T follicular helper cell (primary cell): ENCODE data around the gene CENPB.
"Not testable (repeated sequence)": the region's sequence is repeated elsewhere in the genome, so short reads cannot be mapped to it uniquely, and the experiment has no call there.

Experiments
- DNase-seq: peaks from one replicate; pipeline ENCODE4 v3.0.0-alpha.2; 2020; ENCODE audit warnings: low read depth

The CENPB gene

DNA sequence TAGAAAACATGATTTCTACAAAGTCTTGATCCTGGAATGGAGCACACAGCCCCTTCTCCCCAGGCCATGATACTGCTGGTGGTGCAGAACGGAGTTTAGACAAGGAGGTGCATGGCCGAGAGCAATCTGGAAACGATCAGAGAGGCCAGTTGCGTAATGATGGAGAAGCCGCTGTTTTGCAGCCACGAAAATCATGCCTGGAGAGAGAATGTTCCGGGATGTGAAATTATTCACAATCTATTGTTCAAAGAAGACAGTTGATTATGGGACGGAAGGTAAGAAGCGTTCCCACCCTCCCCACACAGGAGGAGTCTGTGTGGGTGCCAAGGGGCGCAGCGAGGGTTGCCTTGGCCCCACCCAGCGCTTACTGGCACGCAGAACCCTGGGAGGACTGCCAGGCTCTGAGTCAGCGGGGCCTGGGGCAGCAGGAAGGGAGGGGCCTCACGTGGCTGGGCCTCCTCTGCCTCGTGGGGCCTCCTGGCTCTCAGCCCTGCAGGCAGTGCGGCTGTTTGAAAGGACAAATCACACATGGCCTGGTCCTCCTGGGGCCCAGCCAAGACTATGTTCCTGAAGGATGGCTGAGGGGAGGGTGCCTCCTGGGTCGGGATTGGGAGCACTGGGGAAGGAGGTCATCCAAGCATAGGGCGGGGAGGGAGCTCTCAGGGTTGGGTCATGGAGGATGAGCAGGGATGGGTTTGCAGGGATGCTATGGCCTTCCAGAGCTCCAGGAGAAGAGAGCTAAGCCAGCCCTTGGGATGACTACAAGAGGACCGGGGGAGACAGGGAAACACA, 25.1 kb upstream of the CENPB start:
- peak; percentile 91 for DNase-seq

DNA sequence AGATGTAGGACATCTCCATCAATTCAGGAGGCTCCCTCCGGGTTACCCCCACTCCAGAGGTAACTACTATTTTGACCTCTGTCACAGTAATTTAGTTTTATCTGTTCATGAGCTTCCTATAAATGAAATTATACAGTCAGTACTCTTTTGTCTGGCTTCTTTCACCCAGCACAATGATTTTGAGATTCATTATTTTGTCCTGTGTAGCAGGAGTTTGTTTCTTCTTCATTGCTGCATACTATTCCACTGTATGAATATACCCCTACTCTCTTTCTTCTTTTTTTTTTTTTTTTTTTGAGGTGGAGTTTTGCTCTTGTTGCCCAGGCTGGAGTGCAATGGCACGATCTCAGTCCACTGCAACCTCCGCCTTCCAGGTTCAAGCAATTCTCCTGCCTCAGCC, 22.0 kb upstream of the CENPB start:
- DNase-seq = no peak

DNA sequence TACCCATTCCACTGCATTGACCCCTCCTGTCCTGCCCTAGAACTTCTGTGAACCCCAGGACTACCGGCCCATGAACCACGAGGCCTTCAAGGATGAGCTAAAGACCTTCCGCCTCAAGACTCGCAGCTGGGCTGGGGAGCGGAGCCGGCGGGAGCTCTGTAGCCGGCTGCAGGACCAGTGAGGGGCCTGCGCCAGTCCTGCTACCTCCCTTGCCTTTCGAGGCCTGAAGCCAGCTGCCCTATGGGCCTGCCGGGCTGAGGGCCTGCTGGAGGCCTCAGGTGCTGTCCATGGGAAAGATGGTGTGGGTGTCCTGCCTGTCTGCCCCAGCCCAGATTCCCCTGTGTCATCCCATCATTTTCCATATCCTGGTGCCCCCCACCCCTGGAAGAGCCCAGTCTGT, 18.2 kb upstream of the CENPB start:
- DNase-seq = no peak

DNA sequence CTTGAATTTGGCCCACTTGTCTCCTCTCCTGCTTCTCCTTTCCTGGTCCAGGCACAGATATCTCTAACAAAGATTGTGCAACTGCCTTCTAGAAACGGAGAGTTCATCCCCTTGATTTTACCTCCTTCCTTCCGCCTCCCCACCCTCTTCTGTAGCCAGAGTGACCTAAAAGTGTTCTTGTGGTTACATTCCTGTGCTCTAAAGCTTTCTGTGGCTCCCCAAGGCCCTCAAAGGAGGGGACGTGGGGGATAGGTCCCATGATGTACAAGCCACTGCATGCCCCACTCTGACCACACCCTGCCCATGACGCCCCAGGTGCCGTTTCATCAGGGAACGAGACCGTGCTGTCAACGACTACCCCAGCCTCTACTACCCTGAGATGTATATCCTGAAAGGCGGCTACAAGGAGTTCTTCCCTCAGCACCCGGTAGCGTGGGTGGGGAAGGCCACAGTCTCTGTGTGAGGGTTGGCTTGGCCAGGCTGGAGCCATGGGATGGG, 17.8 kb upstream of the CENPB start:
- DNase-seq = no peak

DNA sequence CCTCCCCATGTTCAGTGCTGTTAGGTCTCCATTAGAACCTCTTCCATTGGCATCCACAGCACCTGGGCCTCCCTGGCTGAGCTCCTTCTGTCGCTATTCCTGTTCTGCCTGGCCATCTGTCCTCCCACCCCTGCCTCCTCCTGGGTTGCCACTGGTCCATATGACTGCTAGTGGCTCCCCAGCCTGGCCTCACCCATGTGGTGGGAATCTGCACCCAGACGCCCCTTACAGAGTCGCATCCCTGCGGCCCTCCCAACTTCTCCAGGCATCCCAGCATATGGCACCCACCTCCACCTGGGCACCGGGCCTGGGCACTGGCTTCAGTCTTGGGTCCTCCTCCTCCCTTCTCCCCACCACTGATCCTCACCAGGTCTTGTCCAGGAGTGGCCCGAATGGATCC, 17.3 kb upstream of the CENPB start:
- DNase-seq = no peak

DNA sequence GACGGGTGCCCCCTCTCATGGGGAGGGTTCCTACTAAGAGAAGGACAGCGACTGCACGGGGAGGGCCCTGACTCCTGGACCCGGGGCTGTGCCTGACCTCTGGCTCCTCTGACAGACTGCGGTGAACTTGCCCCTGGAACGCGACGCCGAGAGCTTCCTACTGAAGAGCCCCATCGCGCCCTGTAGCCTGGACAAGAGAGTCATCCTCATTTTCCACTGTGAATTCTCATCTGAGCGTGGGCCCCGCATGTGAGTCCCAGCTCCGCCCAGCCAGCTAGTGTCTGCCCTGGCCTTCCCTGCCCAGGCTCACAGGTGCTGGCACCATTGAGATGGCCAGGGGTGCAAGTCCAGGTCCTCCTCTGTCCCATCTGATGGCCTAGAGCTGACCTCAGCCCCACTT, 16.7 kb upstream of the CENPB start:
- no peak for DNase-seq

DNA sequence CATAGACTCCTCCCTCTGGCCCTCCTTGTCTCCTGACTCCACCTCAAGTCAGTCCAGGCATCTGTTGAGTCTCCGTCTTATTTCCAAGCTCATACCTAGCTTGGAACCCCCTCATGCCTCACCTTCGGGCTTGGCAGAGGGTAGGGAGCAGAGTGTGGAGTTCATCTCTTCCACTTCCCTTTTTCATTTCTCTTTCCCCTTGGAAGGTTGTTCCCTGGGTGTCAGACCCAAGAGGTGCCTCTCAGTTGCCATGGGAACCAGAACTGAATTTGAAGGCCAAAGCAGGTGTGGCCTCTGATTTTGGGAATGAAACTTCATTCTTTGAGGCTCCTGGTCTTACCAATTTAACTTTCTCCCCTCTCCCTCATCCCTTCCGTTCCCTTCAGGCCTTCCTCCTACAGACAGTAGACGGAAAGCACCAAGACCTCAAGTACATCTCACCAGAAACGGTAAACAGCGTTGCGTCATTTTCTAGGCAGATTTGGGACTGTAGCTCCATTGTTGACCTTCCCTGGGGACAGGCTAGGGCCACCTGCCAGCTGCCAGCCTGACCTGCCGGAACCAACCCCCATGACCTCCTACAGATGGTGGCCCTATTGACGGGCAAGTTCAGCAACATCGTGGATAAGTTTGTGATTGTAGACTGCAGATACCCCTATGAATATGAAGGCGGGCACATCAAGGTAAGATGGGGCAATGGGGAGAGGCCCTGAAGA, 16.1 kb upstream of the CENPB start:
- no peak for DNase-seq

DNA sequence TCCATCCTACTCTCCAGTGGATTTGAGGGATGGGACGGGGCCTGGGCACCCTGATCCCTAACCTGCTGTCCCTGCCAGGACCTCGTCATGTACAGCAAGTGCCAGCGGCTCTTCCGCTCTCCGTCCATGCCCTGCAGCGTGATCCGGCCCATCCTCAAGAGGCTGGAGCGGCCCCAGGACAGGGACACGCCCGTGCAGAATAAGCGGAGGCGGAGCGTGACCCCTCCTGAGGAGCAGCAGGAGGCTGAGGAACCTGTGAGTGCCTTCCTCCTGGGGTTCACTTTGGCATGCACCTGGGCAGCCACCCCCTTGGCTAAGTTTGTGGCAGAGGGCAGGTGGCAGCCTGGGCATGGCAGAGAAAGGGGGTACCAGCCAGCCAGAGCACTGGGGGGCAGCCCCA, 15.3 kb upstream of the CENPB start:
- no peak for DNase-seq

DNA sequence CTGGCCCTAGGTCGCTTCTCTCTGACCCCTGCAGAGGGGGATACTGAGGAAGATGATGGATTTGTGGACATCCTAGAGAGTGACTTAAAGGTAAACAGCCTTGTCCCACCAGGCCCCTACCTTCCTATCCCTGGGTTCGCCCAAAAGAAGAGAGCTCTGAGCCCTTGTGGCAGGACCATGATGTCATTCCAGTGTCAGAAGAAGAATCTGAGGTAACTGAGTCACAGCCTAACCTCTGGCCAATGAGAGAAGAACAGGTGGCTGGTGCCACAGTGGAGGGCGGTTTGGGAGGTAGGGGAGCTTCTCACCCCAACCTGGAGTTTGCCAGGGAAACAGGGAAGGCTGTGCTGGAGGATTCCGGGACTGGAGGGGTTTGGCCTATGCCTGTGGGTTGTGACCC, 14.8 kb upstream of the CENPB start:
- no peak for DNase-seq

DNA sequence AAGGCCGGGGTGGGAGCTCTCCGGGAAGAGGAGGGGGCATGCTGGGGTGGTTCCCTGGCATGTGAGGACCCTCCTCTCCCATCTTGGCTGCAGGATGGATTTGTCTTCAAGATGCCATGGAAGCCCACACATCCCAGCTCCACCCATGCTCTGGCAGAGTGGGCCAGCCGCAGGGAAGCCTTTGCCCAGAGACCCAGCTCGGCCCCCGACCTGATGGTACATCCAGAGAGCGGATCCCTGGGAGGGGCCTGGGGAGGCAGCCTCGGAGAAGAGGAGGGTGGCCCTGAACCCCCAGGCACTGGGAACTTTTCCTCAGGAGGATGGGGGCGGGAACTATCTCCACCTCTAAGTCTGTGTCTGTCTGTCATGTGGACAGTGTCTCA, 14.3 kb upstream of the CENPB start:
- no peak for DNase-seq

DNA sequence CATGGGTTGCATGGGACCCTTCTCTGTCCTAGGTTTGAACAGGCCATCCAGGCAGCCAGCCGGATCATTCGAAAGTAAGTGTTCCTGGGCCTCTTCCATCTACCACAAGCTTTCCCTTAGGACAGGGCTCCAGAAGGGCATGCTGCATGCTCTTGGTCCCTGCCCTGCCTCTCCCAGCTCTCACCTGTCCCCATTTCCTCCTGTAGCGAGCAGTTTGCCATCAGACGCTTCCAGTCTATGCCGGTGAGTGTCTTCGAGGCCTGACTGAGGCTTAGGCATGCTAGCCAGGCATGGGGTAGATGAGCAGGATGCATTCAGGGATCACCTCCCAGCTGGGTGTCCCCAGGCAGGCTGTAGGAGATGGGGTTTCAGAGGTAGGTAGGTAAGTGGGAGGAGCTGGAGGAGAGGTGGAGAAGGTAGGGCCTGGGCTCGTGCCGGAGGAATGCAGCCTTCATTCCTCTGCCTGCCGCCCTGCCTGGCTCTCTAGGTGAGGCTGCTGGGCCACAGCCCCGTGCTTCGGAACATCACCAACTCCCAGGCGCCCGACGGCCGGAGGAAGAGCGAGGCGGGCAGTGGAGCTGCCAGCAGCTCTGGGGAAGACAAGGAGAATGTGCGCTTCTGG, 13.8 kb upstream of the CENPB start:
- no peak for DNase-seq

DNA sequence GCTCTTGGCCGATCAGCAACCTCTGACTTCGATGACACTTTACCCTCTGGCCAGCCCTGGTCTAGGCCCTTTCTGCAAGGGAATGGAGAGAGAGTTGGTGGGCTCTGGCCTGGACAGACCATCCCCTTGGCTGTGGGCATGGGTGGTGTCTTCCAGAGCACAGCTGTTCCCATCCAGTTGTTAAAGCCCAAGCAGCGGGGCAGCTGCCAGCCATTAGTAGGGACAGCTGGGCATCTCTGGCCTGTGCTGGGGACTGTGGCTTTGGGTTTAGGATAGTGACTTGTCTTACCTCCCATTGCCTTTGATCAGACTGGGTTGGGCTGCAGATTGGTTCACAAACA, 12.3 kb upstream of the CENPB start:
- no peak for DNase-seq

DNA sequence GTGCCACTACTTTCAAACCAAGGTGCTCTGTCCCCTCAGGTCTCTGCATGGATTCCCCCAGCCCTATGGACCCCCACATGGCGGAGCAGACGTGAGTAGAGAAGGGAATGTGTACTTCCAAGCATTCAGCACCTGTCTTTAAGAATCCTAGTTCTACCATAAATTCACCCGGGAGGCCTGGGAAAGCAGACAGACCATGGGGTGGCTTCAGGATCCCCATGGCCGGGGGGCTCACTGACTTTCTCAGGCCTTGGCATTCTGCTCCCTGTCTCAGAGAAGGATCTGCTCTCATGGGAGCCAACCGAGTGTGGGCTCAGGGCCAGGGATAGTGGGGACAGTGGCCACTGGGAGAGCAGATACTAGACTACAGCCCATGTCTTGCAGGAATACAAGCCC, 11.8 kb upstream of the CENPB start:
- DNase-seq = no peak

DNA sequence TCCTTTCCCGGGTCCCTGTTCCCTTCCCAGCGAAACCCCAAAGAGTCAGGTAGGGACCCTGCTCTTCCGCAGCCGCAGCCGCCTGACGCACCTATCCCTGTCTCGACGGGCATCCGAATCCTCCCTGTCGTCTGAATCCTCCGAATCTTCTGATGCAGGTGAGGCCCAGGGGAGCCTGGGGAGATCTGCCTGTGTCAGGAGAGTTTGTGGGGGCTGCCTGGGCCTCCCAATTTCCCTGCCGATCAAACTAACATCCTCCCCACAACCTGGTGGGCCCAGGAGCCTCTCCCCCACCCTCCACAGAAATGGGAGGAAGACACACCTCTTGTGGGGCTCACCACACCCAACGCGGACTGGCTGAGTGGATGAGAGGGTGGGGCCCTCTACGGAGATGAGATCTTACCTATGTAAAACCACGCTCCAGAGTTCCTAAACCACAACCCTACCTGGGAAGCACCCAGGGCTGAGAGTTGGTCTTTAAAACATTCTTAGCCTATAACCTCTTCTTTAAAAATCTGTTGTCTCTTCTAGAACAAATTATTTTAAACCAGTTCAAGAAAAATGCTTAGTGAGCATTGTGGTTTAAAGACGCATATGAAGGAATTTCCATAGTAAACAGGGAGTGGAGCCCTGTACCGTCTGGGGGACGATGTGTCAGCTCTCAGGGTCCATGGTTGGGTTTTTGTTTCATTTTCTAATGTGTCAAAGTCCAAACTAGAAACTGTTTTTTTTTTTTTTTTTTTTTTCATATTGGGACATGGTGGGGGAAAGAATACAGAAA, 11.2 kb upstream of the CENPB start:
- no peak for DNase-seq

DNA sequence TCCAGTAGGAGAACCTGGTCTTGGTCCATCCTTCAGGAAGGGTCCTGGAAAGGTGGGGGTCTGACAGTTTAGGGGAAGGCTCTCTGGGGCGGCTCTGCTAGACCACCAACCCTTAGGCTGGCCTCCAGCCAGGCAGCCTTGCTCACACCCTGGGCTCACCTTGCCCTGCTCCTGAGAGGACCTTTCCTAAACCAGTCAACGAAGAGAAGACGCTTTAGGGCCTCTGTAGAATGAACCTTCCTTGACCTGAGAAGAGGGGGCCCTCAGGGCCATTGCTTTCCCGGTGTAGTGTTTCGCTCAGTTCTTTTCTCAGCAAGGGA, 10.6 kb upstream of the CENPB start:
- no peak for DNase-seq

DNA sequence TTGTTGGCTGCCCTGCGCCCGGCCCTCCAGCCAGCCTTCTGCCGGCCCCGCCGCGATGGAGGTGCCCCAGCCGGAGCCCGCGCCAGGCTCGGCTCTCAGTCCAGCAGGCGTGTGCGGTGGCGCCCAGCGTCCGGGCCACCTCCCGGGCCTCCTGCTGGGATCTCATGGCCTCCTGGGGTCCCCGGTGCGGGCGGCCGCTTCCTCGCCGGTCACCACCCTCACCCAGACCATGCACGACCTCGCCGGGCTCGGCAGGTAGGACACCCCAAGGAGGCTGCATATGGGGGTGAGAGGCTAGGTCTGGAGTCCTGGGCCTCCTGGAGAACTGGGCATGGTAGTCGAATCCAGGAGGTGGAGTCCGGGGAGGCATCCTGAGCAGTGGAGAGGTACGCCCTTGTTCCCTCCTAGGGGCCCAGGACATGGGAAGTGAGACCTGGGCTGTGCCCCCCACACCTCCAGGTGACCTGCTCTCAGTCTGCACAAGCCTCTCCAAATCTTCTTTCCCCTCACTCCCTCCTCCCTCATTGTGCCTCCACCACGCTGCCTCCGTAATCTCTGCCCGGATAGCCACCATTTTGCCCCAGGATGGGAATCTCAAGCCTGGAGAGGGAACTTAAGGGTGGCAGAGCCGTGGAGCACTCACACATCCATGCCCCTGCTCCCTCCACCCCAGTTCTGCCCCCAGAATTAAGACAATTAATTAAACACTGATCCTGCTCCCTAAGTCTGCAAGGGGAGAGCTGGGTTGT, 10.1 kb upstream of the CENPB start:
- DNase-seq = no peak

DNA sequence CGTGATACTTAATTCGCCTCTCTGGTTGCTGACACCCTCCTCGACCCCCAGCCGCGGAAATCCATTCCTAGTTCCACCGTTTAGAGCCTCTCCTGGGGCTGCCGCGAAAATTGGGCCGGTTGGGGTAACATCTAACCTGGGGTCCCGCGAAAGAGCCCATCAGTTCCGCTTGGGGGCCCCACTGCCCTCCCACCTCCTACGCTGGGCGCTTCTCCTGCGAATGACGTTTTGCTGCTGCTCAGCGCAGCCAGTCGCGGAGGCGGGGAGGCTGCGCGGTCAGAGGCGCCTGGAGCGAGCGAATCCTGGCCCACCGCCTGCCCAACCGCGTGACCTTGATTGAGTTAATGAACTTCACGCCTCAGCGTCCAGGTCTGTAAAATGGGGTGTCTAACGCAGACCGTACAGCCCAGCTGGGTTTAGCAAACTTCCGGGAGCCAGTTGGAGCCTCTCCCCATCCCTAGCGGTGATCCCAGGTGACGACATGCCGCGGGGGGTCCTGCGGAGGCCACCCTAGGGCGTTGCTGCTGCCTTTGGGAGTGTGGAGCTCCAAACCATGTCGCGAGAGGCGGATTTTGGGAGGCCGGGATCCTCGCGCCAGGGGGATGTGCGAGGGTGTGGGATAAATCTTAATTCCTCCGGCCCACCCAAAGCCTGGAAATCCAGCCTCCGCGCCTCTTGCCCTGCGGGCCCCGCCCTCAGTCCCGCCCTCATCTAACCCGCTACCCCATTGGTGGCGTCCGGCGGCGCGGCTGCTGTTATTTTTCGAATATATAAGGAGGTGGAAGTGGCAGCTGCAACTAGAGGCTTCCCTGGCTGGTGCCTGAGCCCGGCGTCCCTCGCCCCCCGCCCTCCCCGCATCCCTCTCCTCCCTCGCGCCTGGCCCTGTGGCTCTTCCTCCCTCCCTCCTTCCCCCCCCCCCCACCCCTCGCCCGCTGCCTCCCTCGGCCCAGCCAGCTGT, 9.2 kb upstream of the CENPB start, which contains the start of gene CDC25B:
Gene CDC25B, plus strand, starts transcription at position 800 of the 958 bp plus-strand sequence. CDS start 222 bp downstream, outside the sequence.
- peak; percentile 87 for DNase-seq

DNA sequence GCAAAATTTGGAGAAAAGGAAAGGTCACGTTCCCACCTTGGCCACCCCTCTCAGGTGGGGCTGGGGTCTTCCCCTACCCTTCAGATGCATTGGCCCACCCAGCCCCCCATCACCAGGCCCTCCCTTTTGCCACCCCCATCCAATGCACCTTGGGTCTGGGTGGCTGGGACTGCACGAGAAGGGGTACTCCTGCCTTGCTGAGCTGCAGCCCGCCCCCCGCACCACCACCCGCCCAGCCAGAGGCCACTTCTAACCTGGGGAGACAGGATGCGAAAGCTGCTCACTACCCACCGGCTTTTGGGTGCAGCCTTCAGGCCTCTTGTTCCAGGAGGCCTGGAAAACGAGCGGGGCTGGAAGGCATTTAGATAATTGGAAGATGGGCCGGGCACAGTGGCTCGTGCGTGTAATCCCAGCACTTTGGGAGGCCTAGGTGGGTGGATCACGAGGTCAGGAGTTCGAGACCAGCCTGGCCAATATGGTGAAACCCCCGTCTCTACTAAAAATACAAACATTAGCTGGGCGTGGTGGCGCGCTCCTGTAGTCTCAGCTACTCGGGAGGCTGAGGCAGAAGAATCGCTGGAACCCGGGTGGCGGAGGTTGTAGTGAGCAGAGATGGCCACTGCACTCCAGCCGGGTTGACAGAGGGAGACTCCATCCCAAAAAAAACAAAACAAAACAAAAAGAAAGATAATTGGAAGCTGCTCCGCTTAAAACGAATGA, 8.3 kb upstream of the CENPB start:
- DNase-seq = no peak

DNA sequence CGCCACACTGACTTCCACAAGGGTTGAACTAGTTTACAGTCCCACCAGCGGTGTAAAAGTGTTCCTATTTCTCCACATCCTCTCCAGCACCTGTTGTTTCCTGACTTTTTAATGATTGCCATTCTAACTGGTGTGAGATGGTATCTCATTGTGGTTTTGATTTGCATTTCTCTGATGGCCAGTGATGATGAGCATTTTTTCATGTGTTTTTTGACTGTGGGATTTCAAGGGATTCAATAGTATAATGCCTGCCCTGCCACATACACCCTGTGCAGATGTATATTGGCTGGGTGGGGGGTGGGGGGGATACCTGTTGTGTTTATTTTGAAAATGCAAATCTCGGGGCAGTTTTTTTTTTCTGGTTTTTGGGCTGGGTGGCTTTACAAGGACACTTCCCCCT, 7.6 kb upstream of the CENPB start:
- DNase-seq = not testable (repeated sequence)

DNA sequence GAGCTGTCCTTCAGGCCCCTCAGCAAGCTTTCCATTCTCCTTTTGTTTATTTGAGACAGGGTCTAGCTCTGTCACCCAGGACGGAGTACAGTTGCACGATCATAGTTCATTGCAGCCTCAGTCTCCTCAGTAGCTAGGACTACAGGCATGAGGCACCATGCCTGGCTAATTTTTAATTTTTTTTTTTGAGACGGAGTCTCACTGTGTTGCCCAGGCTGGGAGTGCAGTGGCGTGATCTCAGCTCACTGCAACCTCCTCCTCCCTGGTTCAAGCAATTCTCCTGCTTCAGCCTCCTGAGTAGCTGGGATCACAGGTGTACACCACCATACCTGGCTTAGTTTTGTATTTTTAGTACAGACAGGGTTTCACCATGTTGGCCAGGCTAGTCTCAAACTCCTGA, 2.7 kb upstream of the CENPB start:
- not testable (repeated sequence) for DNase-seq
